ENCODE measurements around the gene GLIPR2. TPM values are rescaled to one million over a fixed set of nuclear protein-coding genes. Genes with fewer than 3 reads are reported as not detected.
"Not testable (repeated sequence)": the region's sequence is repeated elsewhere in the genome, so short reads cannot be mapped to it uniquely, and the experiment has no call there.

Gene GLIPR2
- total RNA-seq, 4 donors from 2014 or later = 3.3 to 5.3 (median 3.9) TPM

- intact Hi-C loops (cut with DNase I; ENCODE audit: low total_unique reads) = no loop called here
- no peak for DNase-seq
- Histone ChIP-seq H3K9me3 (no peaks in the 10 kb centered on the region), H3K27me3 (peaks cover 0 to 6% (median 6%) of the 10 kb centered on the region in 3 donors), H3K27ac (no peak overlapping the region), H3K4me1 (peaks cover 2 to 14% of the 10 kb centered on the region in 2 donors), H3K4me3 (no peak overlapping the region), H3K36me3 (no peaks in the 10 kb centered on the region)
- in situ Hi-C loops (cut with MboI; ENCODE audit: low sequenced_read_pairs in 4 of 4) = no loop called here
- no peak for ATAC-seq
- no peak for TF ChIP-seq POLR2A (IDR thresholded peaks at IDR 0.05)
- TF ChIP-seq CTCF (IDR thresholded peaks at IDR 0.05 in 4 of 5, conservative IDR thresholded peaks at IDR 0.05 in 1 of 5) = no peak
Measured at GRCh38 chr9:36170531-36170930, 34.0 kb downstream of the GLIPR2 start.

DNA sequence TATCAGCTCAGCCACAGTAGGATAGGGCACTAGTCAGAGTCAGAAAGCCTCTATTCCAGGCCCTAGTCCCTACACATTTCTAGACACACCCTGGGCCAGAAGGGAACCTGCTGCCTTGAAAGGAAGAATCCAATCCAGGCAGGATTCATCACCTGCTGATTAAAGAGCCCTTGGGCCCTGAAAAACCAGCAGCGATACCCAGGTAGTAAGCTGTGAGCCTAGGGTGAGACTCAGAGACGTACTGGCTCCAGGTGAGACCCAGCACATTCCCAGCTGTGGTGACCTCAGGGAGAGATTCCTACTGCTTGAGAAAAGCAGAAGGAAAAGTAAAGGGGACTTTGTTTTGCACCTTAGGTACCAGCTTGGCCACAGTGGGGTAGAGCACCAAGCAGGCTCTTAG is 37.3 kb downstream of the GLIPR2 start:
- Histone ChIP-seq H3K4me3 (no peak overlapping the region), H3K9me3 (no peaks in the 10 kb centered on the region), H3K4me1 (no peaks in the 10 kb centered on the region), H3K36me3 (no peaks in the 10 kb centered on the region), H3K27me3 (no peaks in the 10 kb centered on the region), H3K27ac (no peak overlapping the region)
- intact Hi-C loops (cut with DNase I; ENCODE audit: low total_unique reads) (no loop called here), in situ Hi-C loops (cut with MboI; ENCODE audit: low sequenced_read_pairs in 4 of 4) (no loop called here)
- no peak for ATAC-seq
- TF ChIP-seq POLR2A (IDR thresholded peaks at IDR 0.05) = no peak
- no peak for TF ChIP-seq CTCF (IDR thresholded peaks at IDR 0.05 in 4 of 5, conservative IDR thresholded peaks at IDR 0.05 in 1 of 5)
- no peak for DNase-seq

- ATAC-seq = no peak
- H3K36me3 ChIP-seq = no peaks in the 10 kb centered on the region
- no peak for DNase-seq
- no peaks in the 10 kb centered on the region for H3K27me3 ChIP-seq
- in situ Hi-C loops (cut with MboI; ENCODE audit: low sequenced_read_pairs in 4 of 4) (no loop called here), intact Hi-C loops (cut with DNase I; ENCODE audit: low total_unique reads) (no loop called here)
- H3K9me3 ChIP-seq = no peaks in the 10 kb centered on the region
- H3K4me1 ChIP-seq = no peaks in the 10 kb centered on the region
- no peak overlapping the region for H3K4me3 ChIP-seq
- TF ChIP-seq POLR2A (IDR thresholded peaks at IDR 0.05) = no peak
- TF ChIP-seq CTCF (IDR thresholded peaks at IDR 0.05 in 4 of 5, conservative IDR thresholded peaks at IDR 0.05 in 1 of 5) = no peak
- no peak overlapping the region for H3K27ac ChIP-seq
Measured at GRCh38 chr9:36174271-36174670, 37.7 kb downstream of the GLIPR2 start.

GRCh38 chr9:36174731-36175130 is 38.2 kb downstream of the GLIPR2 start:
- Histone ChIP-seq H3K4me1 (no peaks in the 10 kb centered on the region), H3K27ac (no peak overlapping the region), H3K9me3 (no peaks in the 10 kb centered on the region), H3K36me3 (no peaks in the 10 kb centered on the region), H3K4me3 (no peak overlapping the region), H3K27me3 (no peaks in the 10 kb centered on the region)
- no peak for TF ChIP-seq CTCF (IDR thresholded peaks at IDR 0.05 in 4 of 5, conservative IDR thresholded peaks at IDR 0.05 in 1 of 5)
- TF ChIP-seq POLR2A (IDR thresholded peaks at IDR 0.05) = no peak
- ATAC-seq (no peak), DNase-seq (no peak)
- in situ Hi-C loops (cut with MboI; ENCODE audit: low sequenced_read_pairs in 4 of 4) = no loop called here
- intact Hi-C loops (cut with DNase I; ENCODE audit: low total_unique reads) = no loop called here

- H3K27ac ChIP-seq; in situ Hi-C loops (cut with MboI; ENCODE audit: low sequenced_read_pairs in 4 of 4); H3K27me3 ChIP-seq; H3K4me3 ChIP-seq; H3K36me3 ChIP-seq; intact Hi-C loops (cut with DNase I; ENCODE audit: low total_unique reads); DNase-seq; H3K9me3 ChIP-seq; H3K4me1 ChIP-seq; ATAC-seq: not testable (repeated sequence)
Measured at GRCh38 chr9:36175209-36175608, 38.7 kb downstream of the GLIPR2 start.

DNA sequence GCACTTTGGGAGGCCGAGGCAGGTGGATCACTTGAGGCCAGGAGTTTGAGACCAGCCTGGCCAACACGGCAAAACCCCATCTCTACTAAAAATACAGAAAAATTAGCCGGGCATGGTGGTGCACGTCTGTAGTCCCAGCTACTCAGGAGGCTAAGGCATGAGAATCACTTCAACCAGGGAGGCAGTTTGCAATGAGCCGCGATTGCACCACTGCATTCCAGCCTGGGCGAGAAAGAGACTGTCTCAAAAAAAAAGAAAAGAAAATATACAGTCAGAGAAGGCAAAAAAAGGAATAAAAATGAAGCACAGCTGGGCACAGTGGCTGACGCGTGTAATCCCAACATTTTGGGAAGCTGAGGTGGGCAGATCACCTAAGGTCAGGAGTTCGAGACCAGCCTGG is 40.0 kb downstream of the GLIPR2 start:
- DNase-seq; H3K27me3 ChIP-seq; H3K36me3 ChIP-seq; intact Hi-C loops (cut with DNase I; ENCODE audit: low total_unique reads); H3K4me3 ChIP-seq; ATAC-seq; H3K27ac ChIP-seq; H3K4me1 ChIP-seq; H3K9me3 ChIP-seq; in situ Hi-C loops (cut with MboI; ENCODE audit: low sequenced_read_pairs in 4 of 4): not testable (repeated sequence)
